Retina (tissue), 1 donor: ENCODE measurements around the gene EPS8L3.
"Not testable (repeated sequence)": the region's sequence is repeated elsewhere in the genome, so short reads cannot be mapped to it uniquely, and the experiment has no call there.

Experiments used
- DNase-seq: peaks from one replicate; pipeline ENCODE4 v3.0.0-alpha.2; 2016

Gene EPS8L3, protein sequence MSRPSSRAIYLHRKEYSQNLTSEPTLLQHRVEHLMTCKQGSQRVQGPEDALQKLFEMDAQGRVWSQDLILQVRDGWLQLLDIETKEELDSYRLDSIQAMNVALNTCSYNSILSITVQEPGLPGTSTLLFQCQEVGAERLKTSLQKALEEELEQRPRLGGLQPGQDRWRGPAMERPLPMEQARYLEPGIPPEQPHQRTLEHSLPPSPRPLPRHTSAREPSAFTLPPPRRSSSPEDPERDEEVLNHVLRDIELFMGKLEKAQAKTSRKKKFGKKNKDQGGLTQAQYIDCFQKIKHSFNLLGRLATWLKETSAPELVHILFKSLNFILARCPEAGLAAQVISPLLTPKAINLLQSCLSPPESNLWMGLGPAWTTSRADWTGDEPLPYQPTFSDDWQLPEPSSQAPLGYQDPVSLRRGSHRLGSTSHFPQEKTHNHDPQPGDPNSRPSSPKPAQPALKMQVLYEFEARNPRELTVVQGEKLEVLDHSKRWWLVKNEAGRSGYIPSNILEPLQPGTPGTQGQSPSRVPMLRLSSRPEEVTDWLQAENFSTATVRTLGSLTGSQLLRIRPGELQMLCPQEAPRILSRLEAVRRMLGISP

DNA sequence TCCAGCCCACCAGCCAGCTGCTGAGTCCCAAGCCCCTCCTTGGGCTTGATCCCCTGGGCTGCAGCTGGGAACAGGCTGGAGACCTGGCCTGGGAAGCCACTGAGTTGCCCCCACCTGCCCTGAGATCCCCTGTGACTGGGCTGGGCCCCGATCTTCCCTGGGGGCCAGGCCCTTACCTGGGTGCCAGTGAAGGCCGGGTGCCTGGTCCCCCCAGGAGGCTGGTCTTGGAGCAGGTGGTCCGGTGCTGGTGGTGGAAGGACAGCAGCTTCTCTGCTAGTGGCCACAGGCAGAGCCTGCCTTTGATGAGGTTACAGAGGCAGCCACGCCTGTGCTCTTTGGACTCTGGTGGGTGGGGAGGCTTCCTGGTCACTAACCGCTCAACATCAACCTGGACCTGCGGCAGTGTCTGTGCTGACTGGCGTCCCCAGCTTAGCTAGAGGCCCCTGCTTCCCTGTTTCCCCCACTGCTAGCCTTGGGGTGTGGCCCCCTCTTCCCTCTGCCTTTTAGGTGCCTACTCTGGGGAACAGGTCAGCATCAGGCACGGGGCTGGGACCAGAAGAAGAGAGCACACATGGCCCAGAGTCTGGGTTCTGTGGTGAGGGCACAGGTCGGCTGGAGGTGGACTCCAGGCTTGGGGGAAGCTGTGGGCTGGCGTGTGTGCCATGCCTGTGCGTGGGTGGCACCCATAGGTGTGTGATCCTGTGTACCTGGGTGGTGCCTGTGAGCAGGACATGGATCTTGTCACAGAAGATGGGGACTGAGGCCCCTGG lies at the start of gene EPS8L3:
EPS8L3 (minus strand) TSS at position 278 of the 770 bp plus-strand sequence. CDS start 2,174 bp downstream, outside the sequence.
- no peak for DNase-seq

DNA sequence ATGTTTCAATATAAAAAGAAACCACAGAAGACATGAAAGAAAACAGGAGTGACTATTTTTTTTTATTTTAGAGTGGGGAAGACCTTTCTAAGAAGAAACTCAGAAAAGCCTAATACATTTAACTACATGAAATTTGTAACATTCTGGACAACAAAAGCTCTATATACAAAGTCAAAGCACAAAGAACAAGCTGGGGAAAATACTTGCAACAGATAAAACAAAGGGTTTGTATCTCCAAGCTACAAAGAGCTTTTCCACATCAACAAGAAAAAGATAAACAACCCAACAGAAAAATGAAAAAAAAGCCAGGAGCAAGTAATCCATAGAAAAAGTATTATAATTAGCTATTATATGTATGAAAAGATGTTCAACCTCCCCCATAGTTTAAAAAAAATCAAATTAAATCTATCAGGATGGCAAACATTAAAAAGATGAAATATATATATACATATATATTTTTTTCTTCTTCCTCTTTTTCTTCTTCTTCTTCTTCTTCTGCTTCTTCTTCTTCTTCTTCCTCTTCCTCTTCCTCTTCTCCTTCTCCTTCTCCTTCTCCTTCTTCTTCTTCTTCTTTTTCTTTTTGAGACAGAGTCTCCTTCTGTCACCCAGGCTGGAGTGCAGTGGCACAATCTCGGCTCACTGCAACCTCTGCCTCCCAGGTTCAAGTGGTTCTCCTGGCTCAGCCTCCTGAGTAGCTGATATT lies 49.1 kb upstream of the EPS8L3 start:
- DNase-seq: no peak

DNA sequence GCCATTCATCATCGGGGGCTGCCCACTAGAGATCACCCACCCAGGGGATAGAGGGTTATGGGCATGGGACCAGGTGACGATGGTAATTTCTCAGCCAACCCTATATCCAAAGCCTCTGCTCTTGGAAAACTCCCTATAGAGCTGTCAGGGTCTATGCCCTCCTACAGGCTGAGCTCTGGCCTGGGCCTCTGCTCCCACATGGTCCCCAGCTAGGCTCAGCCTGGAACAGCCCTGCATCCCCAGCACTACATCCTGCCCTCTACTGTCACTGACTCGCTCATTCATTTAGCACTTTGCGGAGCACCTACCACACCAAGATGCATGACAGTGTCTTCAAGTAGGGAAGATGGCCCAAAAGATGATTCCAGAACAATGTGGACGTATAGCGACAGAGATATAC lies 45.0 kb upstream of the EPS8L3 start:
- DNase-seq: no peak

DNA sequence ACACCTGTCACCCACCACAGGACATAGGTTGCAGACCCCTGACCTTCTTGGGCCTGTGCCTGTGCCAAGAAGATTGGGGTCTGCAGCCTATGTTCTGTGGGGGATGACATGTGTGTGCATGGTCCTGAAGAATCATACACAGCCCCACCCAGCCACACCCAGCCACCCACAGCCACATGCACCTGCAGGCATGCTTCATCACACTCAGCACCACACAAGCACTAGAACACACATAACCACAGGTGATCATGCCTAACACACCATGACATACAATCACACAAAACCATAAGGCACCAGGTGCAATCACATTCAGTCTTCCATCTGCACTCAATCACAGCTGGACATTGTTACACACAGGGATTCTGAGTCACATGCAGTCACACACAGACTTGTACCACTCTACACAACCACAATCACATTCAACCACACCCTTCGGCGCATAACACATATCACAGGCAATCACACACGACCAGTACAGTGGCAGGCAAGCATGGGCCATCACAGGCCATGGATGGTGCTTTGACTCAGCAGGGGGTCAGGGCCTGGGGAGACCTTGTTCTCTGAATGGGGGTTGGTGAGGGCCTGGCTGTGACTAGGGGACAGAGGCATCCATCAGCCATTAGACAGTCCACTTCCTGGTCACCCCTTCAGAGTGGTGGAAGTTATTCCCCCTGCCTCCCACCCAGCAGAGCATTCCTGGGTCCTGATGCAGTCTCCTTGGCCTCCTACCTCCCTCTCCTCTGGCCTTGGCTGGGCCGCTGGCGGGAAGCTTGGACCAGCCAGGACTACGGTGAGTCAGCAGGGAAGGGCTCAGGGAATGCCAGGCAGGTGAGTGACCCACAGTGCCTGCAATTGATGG lies 44.3 kb upstream of the EPS8L3 start:
- no peak for DNase-seq

DNA sequence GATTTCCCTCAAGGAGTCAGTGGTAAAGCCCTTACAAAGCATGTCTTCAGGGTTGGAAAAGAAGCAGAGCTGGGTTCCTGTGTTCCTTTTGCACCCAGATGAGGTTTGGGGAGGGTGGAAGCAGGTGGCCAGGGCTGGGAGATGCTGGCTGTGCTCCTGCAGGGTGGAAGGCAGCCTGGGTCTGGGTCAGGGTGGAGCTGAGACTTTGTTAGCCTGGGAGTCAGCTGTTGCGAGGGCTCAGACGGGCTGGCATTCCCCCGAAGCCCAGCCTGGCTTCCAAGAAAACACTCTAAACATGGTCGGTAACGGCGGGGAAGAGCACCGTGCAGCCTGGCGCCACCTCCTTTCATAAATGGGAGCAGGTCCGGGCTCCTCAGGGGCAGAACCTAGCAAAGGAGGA lies 43.7 kb upstream of the EPS8L3 start:
- no peak for DNase-seq

DNA sequence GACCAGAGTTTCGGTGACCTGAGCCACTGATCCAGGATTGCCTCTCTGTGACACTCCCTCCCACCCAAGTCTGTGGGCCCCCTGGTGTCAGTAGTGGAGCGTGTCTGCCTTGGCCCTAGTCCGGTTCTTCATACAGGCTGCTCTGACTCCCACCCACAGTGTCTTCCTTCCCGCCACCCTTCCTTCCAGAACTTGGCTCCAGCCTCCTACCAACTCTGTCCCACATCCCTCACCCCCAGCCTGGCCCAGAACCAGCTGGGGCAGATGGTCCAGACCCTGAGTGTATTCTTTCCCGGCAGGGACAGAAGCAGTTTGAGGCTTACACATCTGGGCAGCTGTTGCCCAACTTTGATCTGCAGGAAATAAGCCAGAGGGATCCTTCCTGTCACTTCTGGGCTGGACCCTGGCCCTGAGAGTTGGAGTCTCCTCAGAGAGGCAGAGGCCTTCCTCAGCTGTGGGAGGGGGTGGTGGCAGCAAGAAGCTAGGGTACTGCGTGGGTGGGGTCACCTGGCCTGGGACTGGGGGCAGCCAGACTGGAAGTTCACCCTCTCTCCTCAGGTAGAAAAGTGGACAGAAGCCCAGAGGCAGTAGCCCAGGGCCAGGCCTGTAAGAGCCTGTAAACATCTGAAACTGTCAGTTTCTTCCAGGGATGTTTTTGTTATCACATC lies 43.1 kb upstream of the EPS8L3 start:
- no peak for DNase-seq

DNA sequence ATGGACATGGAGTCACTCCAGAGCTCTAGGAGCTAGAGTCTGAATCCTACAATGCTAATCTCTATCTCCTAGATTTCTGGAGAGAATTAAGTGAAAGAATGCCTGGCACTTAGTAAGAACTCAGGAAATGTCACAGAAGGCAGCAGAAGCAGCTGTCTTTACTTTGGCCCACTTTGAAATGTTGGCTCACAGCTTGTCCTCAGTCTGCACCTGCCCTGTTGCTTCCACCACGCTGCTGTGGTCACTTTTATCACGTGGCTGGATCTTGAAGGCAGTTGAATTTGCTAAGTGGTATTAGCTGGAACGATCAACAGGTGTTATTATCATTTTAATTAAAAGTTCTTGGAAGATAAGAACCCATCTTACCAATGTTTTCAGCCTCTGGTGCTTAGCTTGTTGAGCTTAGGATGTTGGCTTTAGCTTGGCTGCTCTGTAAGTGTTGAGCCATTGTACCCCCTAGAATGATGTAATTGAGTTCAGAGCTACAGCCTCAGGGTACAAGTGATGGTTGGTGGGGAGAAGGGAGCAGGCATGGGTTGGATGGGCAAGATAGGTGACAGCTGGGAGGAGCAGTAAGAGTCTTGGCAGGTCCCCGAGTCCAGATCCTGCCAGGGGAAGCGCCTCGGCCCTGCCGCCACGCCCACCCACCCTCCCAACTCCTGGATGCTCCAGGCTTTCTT lies 41.9 kb upstream of the EPS8L3 start:
- no peak for DNase-seq

DNA sequence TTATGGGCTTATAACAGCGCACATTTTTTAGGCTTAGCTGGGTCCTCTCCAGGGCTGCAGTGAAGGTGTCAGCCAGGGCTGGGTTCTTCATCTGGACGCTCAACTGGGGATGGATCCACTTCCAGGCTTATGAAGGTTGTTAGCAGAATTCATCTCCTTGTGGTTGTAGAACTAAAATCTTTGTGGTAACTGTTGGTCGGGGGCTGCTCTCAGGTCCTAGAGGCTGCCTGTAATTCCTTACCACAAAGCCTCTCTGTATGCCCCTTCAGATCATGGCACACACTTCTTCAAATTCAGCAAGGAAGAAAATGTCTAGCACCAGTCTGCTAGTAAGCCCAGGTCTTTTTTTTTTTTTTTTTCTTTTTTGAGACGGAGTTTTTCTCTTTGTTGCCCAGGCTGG lies 40.9 kb upstream of the EPS8L3 start:
- no peak for DNase-seq

DNA sequence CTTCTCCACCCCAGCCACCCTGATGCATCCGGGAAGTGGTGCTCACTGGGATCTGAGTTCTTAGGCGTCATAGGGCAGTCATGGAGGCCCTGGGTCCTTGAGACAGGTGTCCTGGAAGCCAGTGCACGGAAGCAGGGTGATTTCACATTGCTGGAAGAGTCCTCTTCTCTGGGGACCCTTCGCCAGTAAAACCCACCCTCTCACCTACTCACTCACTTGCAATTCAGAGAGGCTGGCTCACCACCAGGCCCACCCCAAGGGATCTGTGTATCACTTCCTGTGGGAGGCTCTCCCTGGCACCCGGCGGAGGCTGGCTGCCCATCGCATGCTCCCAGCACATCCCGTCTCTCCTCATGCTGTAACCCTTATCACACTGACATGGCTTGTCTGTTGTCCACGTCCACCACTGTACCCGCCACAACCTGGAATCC lies 40.2 kb upstream of the EPS8L3 start:
- no peak for DNase-seq

DNA sequence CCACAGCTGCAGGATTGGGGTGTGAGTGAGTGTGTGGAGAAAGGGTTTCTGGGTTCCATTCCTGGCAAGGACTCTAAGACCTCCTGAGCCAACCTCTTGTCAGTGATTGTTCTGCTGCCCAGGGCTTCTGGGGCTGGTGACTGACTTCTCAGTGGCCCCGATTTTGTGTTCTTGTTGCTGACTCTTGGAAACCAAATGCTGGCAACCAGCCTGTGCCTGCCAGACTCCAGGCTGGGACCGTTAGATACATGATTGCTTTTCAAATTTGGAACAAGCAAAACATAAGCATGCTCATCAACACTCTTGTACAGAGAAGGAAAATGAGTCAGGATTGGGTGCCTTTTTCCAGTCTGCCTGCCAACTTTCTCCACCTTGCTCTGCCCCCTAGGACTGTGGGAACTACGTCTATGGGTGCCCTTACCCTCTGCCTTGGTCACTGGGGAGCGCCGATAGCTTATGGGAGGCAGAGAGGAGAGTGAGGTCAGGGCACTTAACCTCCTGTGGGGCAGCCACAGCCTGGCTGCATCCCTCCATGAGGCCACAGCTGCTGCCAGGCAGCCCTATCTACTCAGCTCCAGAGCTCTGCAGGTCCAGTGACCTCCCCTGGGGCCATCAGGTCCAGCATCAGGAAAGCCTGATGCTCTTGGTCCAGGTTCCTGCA lies 39.3 kb upstream of the EPS8L3 start:
- DNase-seq: no peak

DNA sequence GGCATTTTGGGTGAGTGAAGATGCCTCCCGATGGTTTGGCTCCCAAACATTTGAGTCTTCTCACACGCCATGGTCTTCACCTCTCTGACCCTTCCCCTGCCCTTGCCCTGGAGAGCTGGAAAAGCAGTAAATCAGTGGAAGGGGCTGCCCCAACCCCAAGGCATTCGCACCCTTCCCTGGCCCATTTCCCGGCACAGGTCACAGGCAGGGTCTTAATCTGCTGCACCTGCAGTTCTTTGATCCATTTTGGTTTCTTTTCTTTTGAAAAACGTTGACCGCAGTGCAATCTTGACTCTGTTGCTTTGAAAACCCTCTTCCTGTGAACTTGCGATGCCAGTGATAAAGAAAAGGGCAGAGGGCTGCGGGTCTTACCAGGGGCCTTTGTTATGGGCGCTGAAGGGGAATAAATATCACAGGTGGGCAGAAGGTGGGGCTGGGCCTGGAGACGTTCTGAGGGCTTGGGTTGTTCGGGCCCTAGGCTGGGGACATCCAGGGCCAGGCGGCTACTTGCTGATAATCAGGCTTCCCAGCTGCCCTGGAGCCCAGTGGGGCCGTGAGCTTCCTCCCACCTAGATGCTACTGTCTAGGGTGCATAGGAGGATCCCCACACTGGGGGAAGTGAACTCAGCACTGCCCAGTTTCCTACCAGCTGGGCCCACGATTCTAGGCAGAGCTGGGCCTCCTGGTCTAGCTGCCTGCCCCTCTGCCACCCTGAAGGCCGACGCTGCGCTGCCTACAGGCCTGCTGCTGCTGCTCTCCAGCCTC lies 38.6 kb upstream of the EPS8L3 start:
- no peak for DNase-seq

DNA sequence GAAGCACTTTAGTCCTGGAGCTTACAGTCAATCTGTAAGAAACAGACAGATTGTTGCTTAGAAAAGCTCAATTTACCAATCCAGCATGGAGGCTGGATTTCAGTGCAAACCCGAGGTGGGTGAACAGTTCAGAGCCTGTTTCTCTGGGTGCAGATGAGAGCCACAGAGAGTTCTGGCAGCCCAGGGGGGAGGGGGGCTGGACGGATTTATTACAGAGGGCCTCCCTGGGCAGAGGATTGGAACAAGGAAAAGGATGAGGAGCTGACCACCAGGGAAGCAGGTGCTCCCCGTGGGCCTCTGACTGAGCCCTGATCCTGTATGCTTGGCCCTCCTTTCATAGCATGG lies 38.0 kb upstream of the EPS8L3 start:
- DNase-seq: no peak

DNA sequence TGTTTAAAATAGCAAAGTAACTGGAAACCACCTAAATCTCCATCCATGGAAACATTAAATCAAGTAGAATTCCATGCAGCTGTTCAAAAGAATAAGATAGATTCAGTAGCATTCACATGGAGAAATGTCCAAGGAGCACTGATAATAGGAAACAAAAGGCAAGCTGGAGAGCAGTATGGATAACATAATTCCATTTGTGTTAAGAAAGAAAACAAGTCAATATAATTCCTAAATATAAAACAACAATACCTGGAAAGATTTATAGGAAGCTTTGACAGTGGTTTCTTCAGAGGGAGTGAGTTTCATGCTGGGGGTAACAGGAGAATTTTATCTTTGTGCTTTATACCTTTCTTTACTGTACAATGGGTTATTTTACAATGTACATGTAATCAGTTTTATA lies 36.6 kb upstream of the EPS8L3 start:
- DNase-seq: no peak

DNA sequence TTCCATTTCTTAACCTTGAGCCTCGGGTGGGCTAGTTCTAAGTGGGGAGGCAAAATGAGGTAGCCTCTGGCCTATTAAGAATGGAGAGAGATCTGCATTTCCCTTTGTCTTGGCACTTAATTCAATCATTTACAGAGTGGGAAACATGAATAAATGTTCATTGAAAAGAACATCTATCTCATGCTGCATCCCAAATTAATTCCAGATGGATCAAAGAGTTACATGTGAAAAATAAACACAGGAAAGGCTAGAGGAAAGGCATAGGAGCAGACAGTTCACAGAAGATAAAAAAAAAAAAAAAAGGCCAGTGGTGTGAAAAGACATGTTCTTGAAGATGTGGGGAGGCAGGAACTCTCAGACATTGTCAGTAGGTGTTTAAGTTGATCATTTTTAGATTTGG lies 35.7 kb upstream of the EPS8L3 start:
- no peak for DNase-seq

DNA sequence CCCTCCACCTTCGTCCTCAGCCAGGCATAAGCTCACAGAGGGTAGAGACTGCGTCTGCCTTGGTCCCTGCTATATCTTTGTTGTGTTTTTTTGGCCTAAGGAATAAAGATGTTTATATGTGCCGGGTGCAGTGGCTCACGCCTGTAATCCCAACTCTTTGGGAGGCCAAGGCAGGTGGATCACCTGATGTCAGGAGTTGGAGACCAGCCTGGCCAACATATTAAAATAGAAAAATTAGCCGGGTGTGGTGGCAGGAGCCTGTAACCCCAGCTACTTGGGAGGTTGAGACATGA lies 33.5 kb upstream of the EPS8L3 start:
- not testable (repeated sequence) for DNase-seq

DNA sequence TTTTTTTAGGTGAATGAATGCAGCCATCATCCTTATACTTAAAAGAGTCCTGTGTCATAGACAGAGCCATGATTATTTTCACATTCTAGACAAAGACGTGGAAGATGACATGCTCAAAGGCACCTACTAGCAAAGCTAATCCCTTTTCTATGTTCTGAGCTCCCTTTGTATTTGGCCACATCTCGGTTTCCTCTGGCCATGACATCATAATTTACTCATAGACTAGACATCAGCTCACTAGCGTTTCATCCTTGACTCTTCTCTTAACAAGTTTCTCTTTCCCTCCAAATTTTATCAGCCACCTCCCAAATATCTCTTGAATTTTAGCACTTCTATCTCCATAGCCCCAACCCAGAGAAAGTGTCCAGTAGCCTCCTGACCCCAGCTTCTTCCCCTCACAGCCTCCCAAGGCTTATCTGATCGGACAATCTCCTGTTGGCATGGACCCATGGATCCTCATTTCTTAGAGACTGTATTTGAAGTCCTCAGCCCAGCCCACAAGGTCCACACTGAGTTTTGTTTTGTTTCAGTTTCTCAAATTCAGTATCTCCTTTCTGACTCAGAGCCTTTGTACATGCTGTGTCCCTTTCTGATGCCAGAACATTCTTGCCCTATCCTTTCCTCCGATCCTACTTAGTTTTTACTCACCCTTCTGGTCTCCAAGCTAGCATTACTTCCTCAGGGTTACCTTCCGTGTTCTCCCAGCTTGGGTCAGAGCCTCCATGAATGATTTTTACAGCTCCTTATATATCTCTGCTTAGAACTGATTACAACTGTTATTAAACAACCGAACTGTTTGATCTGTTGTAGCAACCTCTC lies 33.0 kb upstream of the EPS8L3 start:
- DNase-seq: no peak

DNA sequence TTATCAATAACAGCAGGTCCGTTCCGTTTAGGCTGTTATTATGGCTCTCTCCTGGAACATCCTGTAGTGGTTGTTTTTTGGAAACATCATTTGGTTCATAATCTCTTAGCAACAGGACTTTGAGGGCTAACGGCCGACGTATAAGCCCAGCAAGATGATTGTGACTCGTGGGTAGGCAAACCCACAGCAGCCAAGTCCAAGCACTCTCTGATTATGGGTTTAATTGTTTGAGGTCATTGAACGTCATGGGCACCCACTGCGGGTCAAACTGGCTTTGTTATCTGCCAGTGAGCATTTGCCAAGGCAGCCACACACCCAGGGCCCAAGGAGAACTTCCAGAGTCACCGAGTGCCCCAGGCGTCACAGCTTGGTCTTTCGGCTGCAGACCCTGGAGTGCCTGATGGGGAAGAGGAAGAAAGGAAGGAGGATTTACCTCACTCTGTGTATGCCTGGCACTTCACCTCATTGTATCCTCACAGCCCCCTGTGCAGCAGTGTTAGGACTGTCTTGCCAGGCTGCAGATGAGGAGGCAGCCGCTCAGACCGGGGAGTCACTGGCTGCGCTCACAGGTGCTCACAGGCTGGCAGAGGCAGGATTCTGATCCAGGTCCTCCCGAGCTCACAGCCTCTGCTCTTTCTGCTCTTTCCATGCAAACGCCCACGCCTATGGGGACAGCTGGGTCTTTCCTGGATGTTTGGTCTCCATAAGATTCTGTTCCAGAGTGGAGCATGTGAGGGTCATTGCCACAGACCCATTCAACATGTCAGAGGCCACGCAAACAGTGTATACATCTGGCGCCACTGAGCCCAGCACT lies 30.8 kb upstream of the EPS8L3 start:
- no peak for DNase-seq
